A673 (cell line): ENCODE results near the gene C4orf50.

ENCODE experiments used
- CTCF ChIP-seq: fragments of 300-800, 200-600 bp; sonication (generic); conservative IDR thresholded peaks from 2 replicates; pipeline ENCODE4 v1.5.1; 2017; ENCODE audit warnings: low read depth, mild to moderate bottlenecking, antibody characterized with exemption, low read length, moderate library complexity, mixed read lengths
- EZH2 ChIP-seq: fragments of 200-600 bp; sonication (generic); IDR thresholded peaks from 2 replicates; pipeline ENCODE4 v1.6.1; 2017; ENCODE audit warnings: borderline replicate concordance, low read depth, mild to moderate bottlenecking, mixed read lengths, antibody characterized with exemption, low read length; ENCODE audit not compliant: poor library complexity, severe bottlenecking

GRCh38 chr4:5940470-5941203 lies 77.6 kb downstream of the C4orf50 start:
- no peak for TF ChIP-seq CTCF
- TF ChIP-seq EZH2: no peak
